Bone marrow (tissue), 2 donors: ENCODE data around the gene EHD3.

Experiments
- DNase-seq, 2 donors: peaks; one replicate each; lab custom pipeline; 2025; lab: John Stamatoyannopoulos, UW

EHD3 gene

DNA sequence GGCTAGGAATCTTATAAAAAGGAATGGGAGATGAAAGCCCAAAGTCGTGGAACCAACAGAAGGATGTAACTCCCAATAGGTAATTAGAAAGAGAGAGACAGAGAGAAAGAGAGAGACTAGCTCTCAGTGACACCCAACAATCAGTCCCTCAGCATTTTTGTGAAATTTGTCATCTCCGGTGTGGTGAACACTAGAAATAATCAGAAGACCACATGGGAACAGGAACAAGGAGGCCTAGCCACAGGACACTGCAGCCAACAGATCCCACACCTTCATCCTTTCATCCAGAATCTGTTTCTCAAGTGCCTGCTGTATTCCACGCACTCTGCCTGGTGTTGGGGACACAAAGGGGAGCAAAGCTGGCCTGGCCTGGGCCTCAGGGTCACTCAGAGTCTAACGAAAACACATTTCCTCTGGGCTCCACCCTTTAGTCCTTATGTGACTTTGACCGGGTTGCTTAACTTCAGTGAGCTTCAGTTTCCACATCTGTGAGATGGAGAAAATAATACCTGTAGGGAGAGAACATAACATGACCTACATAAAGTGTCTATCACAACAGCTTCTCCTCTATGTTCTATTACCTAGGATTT is 53.1 kb downstream of the EHD3 start:
- no peak for DNase-seq

DNA sequence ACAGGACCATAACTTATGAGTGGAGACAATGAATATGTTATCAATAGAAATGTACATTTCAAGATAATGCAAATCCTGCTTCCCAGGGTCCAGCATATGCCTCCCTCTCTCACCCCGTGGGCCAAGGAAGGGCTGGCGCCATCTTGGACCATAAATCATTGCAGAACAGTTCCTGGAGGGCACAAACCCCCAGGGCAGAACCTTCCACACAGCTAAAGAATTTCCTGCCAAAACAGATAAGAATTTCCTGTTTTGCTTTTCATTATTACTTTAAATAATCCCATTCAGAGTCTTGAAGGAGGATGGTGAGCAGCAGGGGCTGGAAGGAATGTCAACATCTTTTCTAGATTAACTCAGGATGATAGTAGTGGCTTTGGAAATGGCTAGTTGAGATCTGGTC is 53.7 kb downstream of the EHD3 start:
- no peak for DNase-seq

DNA sequence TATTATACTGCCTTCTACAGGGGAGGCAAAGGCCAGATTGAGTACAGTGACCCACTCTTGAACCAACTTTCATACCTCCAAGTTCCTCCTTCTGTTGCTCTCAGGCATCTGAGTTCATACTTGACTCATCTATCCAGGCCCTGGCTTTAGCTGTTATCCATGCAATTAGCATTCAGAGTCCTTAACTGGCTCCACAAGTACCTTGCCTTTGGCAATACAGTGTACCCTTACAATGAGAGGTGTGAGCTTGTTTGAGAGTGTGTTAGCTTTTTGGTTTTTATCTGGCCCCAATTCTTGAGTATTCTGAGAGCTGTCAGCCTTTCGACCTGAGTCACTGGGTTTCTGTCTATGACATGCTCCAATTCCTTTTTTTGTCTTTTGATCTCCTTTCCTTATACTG is 60.2 kb downstream of the EHD3 start:
- DNase-seq, result no peak

DNA sequence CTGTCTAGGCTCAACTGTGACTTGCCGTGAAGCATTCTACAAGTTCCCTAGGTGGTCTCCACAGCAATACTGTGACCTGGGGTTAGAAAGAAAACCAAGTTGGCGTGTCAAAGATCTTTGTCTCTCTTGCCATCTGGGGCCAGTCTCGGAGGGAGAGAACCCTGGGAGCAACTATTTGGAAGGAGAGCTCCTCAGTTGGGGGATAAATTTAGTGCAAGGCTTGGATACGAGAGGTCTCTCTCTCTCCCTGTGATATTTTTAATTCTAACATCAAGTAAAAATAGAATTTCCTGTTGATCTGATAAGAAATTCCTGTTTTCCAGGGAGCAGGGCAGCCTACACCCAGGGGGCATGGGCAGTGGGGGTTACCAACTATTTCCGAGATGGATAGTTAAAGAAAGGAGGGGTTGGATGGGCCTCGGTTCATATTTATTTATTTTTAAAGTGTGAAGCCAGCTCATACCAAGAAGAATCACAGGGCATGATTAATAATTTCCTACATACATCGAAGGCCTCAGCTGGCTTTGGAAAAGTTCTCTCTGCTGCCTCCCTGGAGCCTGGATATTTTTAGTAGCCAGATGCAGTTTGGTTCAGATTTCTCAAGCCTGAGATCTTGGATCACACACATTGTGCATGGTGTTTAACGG is 62.8 kb downstream of the EHD3 start:
- no peak for DNase-seq

DNA sequence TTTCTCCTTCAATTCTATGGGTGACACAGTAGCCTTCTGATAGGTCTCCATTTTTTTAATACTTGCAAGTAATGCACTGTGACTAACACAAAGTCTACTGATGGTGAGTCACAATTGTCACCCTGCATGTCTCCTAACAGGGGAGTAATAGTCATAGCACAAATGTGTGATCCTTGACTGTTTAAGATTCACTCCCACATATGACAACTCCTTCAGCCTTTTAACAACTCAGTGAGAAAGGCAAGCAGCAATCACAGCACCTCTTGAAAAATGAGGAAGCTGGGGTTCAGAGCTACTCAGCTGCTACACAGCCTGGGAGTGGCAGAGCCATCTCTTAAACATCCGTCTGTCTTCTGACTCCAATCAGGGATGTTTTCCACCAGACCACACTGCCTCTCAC is 63.8 kb downstream of the EHD3 start:
- peak in 1 of 2 donors; percentile 93 for DNase-seq

DNA sequence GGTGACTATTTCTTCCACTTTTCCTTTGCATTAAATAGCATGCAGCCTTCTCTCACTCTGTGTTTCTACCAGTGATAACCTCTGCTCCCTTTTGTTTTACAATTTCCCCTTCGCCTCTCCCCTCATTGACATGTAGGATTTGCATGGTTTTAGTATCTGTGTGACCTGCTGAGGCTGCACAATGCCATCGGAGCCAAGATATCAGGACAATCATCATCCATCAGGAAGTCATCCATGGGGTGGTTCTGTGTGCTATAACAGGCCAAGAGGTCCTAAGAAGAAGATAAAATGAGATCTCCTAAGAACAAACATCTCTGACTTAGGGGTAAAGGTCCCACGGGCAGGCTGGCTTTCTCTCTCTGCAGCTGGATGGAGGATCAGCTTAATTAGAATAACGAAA is 65.6 kb downstream of the EHD3 start:
- no peak for DNase-seq

DNA sequence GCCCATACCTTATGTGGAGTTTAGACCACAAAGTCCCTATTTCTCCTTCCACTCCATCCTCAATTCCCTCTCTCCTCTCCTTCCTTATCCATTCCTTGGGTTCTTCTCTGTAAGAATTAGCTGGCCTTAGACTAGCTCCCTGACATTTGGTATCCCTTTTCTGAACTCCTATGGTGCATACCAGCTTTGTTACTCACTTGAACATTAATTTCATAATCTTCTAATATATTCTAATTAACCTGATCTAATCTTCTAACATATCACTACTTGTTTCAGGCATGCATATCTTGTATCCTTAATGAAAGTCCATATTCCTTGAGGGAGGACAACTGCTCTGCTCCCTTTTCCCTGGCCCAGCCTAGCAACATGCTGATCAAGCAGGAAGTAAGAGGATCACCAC is 66.4 kb downstream of the EHD3 start:
- no peak for DNase-seq

DNA sequence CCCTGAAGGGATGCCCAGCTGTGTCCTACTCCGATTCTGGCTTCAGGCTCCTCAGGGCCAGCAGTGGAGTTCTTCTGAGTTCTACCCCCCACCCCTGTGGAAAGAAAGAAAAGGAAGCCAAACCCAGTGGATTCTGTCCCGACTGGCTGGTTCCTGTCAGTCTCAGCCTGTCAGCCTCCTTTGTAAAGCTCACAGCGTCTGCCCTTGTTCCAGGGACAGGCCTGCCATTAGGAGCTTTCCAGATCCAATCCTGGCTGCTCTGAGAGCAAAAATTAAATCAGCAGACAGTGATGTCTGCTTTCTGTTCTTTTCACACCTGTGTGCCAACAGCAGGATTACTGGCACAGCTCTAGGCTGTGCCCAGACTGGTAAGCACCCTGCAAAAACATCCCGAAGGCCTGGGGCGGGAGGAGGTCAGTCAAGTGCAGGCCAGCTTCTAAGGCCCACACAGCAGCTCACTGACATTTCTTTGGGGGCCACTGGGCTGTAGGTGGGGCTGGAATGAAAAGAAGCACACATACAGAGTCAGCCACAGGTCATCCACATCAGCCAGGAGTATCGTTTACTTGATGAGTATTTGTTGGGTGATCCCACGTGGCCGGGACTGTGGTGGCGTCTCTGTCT is 69.1 kb downstream of the EHD3 start:
- DNase-seq, result no peak

DNA sequence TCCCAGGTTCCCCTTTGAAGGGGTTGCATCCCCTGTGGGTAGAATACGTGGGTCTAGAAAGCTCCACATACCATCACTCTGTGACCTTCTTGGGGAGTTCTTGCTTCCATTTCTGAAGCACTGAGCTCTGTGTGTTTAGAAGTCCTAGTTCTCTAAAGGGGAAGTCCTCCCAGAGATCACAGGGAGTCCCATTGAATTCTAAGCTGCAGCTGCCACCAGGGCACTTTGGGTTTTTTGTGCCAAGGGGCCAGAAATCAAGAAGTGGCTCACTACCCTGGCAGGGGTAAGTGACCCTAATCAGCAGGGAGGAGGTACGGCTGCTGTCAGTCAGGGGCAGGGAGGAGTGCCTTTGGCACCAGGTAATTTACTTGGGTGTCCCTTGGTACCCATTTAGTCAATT is 70.9 kb downstream of the EHD3 start:
- peak in 1 of 2 donors; percentile 23 for DNase-seq

DNA sequence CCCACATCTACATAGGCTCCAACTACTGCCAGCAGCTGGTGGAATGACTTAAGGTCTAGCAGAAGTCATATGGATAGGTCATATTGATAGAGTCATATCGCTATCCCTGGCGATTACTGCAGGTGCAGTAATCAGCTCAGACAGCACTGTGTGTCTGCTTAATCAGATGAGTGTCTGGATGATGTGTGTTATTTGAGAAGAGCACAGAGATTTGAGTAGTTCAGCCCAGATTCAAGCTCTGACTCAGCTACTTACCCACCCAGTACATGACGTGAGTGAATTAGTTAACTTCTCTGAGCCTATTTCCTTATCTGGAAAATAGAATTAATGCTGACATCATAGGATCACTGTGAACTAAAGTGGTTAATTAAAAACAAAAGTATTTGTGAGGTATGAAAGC is 78.9 kb downstream of the EHD3 start:
- DNase-seq, result no peak

DNA sequence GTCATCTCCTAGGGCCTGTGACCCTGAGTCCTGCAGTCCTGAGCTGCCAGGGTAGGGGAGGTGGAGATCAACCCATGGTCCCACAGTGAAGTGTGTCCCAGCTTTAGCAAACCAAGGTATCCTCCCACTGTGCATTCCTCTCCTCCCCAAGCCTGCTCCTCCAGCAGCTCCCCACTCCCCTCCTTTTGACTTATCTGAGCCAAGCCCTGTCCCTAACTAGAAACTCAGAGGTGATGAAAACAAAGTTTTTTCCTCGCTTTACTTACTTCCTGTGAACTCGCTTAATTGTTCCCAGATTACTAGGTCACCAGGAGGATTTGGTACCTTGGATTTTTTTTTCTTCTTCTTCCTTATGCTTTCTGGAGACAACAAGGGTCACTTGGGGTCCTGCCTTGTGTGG is 80.8 kb downstream of the EHD3 start:
- no peak for DNase-seq

DNA sequence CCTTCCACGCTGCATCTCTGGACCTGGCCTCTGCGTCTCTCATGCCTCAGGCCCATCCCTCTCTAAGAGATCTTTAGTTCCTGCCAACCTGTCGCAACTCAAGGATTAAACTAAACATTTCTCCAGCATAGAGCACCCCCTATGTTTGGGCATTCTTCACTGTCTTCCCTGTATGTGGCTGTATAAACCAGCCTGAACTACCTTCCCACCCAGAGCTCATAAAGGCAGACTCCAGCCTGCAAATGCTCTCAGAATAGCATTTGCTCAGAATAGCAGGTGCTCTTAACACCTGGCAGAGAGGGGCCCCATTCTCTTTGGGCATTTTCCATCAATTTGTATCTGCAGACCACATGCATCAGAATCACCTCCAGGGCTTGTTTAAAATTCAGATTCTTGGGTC is 83.4 kb downstream of the EHD3 start:
- no peak for DNase-seq

DNA sequence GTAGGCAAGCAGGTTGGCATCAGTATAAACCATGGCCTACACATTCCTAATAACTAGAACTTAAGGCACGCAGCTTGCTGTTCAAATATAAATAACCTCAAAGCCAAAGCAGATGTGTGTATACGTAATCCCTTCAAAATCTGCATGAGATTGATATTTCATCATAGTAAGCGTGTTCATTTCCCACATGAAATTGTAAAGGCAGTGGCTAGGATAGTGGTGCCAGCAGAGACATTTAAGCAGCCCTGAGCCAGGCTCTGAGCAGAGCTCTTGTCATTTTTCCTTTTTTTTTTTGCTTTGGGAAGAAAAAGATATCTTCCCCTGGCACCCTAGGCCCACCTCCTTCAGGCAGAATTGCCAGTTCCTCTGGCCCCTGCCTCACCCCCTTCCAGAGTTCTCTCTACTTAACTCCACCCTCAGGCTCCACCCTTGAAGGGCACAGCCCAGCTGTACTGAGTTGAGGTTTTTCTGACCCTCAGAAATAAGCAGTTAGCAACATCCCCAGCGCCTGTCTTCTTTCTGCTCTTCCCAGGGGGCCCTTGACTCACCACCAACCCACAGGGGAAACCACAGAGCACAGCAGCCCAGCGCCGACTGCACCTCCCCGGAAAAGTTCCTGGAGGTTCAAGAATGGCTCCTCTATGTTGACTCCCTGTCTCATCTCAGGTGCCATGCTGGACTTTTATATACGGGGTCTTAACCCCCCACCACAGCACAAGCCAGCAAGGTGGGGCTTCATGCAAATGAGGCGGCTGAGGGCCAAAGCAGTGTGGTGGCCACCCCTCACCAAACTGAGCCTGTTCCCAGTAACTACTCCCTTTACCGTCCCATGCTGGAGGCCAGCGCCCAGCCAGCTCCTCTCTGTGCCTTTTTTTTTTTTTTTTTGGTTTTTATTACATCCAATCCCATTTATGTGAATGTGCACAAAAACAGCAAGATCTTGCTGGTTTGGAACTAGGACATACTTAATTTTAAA is 84.7 kb downstream of the EHD3 start:
- peak; percentile 14 to 70 for DNase-seq
